Measurements from ENCODE around the gene PDLIM7.
"Not testable (repeated sequence)": the region's sequence is repeated elsewhere in the genome, so short reads cannot be mapped to it uniquely, and the experiment has no call there.

PDLIM7 gene

DNA sequence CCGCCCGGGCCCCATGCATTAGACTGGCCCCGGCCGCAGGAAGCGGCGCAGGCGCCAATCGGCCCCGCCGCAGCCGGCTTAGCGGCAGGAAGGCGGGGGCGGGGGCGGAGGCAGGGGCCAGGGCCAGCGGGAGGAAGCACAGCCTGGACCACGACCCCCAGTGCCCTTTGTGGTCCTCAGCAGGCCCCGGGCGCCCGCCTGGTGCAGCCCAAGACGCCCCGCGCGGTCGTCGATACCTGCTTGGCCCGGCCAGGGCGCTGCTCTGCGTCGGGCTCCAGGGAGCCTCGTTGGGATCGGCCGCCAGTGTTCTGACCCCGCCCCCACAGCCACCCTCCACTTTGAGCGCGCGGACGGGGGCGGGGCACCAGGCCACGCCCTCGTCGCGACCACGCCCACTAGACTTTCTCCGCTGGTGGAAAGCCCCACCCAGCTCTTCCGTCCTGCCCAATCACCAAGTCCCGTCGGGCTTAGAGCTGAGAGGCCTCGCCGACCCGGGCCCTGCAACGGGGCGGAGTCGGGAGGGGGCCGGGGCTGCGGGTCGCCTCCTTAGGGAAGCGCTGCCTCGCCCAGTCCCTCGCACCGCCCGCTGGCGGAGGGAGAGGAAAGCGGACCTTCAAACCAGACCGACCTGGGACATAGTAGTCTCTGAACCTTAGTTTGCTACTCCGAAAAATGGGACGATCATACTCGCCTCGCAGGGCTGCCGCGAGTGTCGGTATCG, at the start of gene PDLIM7:
PDLIM7 (minus strand) TSS at position 313 of the 721 bp plus-strand sequence. CDS start 1,092 bp downstream, outside the sequence.
- DNase-seq, result peak; percentile 97

- DNase-seq, result no peak
Measured at GRCh38 chr5:177546258-177546741, 48.9 kb upstream of the PDLIM7 start.

GRCh38 chr5:177545487-177546257, 48.3 kb upstream of the PDLIM7 start:
- DNase-seq, result no peak

- DNase-seq, result no peak
Measured at GRCh38 chr5:177542816-177543465, 45.5 kb upstream of the PDLIM7 start.

- no peak for DNase-seq
Measured at GRCh38 chr5:177540438-177540837, 43.0 kb upstream of the PDLIM7 start.

GRCh38 chr5:177539411-177539810, 42.0 kb upstream of the PDLIM7 start:
- DNase-seq, result no peak

DNA sequence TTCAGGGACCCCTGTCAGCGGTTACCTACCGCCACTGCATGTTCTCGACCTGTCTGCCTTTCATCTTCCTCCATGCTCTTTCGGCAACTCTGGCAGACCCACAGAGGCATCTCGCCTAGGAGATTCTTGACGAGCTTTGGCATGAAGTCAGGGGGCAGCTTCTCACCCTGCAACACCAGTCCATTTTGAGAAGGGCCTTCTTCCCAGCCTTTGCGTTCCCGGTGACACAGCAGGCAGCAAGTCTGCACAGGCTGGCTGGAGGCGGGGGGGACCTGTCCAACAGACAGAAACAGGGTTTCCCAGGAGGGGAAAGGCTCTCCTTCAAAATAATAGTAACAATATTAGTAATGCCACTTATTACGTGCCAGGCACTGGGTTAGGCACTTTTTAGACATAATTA, 41.5 kb upstream of the PDLIM7 start:
- DNase-seq, result no peak

DNA sequence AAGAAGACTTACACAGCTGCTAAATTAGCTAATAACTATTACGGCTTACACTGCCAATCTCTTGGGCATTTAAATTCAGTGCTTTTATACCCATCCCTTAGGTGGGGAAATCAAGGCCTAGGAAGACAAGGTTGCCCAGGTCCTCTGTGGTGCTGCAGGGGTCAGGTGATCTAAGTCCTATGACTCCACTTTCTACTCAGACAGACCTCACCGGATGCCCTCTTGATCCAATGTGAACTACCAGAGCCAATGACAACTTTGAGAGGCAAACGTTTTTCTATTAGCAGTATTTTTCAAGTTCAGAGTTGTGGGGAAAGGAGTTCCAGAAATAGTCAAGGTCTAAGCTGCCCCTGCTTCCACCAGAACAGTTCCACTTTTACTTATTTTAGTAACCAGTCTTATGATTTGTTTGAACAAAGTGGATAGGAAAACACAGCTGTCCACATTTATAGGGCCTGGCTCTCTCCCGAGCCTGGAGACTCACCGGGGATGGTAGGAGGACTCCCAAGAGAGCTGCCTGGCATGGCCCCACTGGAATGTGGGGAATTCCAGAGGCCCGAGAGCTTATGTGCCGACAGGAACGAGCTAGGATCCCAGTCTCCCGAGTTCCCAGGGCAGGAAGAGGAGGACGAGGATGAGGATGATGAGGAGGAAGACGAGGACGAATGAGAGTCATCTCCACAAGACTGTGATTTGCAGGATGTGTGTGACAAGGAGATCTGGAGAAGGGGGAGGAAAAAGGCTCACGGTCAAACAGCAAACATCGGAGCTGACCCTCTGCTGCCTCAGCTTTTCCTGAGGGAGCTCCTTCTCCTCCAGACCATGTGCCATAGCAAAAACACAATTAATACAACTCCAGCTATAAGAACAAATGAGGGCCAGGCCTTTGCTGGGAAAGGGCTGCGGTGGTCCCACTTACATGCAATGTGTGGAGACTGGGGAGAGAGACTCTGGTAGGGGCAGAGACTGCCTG, 40.3 kb upstream of the PDLIM7 start:
- no peak for DNase-seq

GRCh38 chr5:177536386-177536785, 39.0 kb upstream of the PDLIM7 start:
- DNase-seq, result no peak

- DNase-seq, result no peak
Measured at GRCh38 chr5:177535125-177535524, 37.7 kb upstream of the PDLIM7 start.

DNA sequence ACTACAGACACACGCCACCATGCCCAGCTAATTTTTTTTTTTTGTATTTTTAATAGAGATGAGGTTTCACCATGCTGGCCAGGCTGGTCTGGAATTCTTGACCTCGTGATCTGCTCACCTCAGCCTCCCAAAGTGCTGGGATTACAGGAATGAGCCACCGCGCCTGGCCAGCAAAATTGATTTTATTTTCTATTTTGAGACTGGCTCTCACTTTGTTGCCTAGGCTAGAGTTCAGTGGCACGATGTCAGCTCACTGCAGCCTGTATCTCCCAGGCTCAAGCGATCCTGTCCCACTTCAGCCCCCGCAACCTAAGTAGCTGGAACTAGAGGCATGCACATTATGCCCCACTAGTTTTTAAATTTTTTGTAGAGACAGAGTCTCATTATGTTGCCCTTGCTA, 37.0 kb upstream of the PDLIM7 start:
- not testable (repeated sequence) for DNase-seq

- no peak for DNase-seq
Measured at GRCh38 chr5:177531209-177531940, 34.0 kb upstream of the PDLIM7 start.

DNA sequence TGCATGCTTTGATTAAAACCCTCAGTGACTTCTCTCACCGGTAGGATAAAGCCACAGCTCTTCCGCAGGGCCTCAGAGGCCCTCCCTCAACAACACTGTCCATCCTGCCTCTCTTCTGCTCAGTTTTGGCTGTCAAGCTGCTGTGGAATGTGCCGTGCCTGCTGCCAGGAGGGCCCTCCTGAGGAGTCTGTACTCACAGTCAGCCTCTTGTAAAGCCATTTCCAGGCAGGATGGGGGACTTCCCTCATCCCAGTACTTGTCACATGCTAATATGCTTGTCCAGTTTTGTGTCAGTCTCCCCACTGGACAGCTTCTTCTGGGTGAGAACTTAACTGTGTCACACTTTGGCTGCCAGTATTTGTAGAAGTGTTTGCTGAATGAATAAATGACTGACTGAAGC, 33.2 kb upstream of the PDLIM7 start:
- no peak for DNase-seq

DNA sequence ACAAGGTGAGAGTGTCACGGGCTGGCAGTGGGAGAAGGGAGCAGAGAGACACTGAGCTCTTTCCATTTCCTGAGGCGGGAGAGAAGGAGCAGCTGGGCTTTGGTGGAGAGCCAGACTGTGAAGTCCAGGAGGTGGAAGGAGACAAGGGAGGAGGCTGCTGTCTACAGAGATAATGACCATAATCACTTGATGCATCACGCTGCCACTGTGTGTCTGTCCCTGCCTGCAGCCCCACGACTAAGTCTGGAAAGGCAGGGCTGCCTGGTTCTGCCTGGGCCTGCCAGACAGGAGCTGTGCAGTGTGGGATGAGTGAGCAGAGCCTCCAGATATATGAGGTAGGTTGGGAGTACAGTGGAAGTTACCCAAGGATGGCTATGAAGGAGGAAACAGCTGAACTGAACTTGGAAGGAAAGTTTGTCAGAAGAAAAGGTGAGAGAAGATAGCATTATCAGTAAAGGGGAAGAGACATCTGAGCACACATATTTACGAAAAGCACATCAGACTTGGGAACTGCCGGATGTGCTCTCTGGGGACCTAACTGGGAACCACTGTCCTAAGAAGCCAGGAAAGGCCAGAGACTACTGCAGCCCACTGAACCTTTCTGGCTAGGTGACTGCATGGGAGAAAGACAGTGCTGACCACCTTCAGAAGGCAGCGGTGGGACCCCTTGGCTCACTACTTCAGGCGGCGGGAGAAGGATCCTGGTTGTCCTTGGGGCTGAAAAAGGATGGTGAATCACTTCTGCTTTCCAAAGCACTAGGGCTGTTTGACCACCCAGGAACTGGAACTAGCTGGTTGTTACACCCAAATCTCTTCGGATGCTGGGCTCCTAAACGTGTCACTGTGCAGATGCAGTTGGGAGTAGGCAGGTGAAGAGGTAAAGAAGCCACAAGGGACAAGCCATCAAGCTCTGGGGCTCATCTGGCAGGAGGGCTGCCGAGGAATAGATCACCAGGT, 32.1 kb upstream of the PDLIM7 start:
- DNase-seq, result no peak

GRCh38 chr5:177528631-177529030, 31.2 kb upstream of the PDLIM7 start:
- DNase-seq, result no peak

DNA sequence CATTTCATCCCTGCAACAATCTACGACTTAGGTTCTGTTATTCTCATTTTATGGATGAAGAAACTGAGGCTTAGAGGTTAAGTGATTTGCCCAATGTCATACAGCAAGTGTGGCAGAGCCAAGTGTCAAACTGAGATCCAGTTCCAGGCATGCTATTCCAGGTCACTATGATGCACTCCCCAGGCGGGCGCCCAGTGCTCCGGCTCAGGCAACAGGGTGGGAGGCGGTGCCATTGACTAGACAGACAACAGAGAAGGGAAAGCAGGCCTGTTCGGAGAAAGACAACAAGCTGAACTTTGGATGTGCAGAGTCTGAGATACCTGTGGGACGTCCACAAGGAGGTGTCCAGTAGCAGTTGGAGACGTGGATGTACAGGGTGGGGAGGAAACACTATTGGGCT, 30.2 kb upstream of the PDLIM7 start:
- DNase-seq, result no peak

DNA sequence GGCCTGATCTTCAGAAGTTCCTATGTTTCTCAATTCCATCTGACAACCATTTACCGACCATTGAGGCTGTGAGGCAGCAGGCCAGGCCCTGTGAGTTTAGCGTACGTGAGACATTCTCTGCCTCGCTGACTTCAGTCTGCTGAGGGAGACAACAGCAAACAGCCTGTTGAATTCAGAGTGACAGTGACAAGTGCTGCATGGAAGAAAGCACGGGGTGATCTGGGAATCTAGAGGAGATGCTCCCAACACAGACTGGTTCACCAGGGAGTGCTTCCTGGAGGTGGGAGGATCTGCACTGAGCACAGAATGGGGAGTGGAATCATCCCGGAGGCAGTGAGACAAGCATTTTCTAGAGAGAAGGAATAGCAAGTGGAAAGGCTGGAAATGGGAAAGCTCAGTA, 29.4 kb upstream of the PDLIM7 start:
- no peak for DNase-seq

DNA sequence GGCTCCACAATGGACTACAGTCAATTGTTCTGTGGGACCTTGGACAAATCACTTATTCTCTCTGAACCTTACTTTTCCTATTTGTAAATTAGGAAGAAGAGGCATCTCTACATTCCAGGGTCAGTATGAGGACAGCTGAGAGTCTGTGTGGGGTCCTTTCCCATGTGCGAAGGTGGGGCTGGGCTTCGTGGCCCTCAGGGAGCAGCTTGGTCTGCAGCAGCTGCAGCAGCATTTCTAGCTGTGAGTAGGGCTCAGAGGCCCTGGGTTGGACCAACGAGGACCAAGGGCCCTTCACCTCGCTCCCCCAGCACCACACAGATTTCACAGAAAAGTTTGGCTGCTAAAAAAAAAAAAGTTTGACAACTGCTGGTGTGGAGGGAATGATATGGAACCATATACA, 28.8 kb upstream of the PDLIM7 start:
- DNase-seq, result no peak

- DNase-seq, result no peak
Measured at GRCh38 chr5:177524941-177525655, 27.7 kb upstream of the PDLIM7 start.

DNA sequence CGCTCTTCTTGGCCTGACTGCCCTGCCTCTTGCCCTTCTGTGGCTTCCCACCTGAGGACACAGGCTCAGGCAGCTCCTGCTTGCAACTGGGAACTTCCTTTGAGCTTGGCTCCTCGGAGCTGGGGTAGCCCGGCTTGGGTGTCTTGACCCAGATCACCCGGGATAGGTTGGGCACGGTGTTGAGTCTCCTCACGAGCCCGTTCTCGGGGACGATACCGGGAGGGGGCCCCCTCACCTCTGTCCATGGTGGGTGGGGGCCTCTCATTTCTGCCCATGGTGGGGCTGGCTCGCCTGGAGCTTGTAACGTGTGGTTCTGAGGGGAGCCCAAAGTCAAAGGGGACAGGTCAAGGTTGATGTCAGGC, 27.1 kb upstream of the PDLIM7 start:
- no peak for DNase-seq

Measured in left hindlimb (tissue), 1 donor.